GM21367 (cell line): Measurements from ENCODE around the gene SLC26A2.
"Not testable (repeated sequence)": the region's sequence is repeated elsewhere in the genome, so short reads cannot be mapped to it uniquely, and the experiment has no call there.

Experiments
- ATAC-seq: cut with Tn5 transposase; IDR thresholded peaks from one replicate; pipeline ENCODE4 v1.9.1; 2021; ENCODE audit not compliant: unreplicated experiment

SLC26A2 gene

DNA sequence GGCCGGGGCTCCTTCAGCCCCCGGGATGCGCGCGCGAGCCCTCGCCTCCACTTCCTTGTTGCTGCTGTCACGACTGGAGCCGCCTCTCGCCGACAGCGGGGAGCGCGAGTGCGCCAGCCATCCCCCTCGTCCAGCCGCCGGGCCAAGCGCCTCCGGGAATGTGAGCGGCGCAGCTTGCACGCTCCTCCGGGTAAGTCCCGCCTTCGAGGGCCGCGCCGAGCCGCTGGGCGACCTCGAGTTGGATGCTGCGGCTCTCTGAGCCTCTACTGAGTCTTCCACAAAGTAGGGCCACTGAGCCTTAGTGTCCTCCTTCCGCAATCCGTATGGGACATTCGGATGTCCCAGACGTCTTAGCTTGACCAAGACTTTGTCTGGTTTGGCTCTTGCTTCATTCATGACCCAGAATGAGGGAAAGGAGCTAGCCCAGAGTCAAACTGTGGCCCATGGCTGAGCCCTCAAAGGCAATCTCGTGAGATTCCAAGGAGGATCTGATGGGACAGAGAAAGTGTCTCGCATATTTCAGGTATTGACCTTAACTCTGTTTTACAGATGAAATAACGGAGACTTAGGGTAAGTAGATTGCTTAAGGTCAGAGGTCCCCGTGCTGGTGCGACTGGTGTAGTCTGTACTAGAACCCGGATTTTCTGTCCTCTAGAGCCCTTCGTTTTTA is 40.6 kb downstream of the SLC26A2 start:
- ATAC-seq: peak; percentile 1

DNA sequence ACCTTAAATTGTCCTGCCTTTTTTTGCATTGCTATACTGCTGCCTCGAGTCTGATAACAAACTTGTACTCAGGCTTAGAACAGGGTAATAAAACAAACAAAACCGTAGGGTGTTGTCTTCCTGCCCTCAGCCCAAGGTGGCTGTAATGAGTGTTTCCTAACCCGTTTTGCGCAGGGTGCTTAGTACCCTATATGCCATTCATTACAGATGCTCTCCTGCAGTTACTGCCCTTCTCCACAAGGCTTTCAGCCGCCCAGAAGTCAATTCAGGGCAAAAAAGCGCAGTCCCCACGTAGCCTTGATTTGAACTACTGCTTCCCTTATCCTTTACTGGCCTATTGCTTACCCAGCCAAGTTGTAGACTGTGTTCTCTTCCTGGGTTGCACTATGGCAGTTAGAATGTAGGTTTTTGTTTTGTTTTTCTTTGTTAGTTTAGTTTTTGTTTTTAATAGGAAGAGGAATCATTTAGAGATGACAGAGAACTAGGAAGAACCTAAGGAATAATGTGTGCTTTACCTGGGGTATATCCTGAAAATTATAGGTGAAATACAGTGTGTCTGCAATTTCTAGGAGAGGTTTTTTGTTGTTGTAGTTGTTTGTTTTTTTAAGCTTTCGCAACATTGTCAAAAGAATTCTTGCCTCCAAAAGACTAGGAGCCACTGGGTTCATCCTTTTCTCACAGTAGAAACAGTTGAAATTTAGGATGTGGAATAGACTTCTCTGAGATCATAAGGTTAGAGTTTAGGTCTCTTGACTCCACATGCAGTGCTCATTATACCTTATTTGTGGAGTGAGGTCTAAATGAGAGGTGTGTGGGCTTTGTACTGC is 41.3 kb downstream of the SLC26A2 start:
- ATAC-seq: peak; percentile 66

DNA sequence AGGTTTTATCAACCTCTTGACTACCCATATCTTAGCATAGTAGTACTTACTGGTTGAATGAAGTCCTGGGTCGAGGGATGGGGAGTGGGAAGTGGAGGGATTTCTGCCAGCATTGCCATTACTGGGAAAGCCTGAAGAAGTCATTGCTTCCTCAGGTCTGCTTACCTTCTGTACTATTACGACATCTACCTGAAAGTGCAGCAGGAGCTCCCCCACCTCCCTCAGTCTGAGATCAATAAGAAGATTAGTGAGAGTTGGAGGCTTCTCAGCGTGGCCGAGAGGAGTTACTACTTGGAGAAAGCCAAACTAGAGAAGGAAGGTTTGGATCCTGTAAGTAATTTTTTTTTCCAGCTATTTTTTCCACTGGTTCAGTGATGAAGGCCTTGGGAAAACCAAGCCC is 45.8 kb downstream of the SLC26A2 start:
- ATAC-seq: no peak

GRCh38 chr5:150007050-150007449 is 46.5 kb downstream of the SLC26A2 start:
- ATAC-seq: no peak

- ATAC-seq: no peak
These were observed 49.3 kb downstream of the SLC26A2 start for GRCh38 chr5:150009671-150010387.

DNA sequence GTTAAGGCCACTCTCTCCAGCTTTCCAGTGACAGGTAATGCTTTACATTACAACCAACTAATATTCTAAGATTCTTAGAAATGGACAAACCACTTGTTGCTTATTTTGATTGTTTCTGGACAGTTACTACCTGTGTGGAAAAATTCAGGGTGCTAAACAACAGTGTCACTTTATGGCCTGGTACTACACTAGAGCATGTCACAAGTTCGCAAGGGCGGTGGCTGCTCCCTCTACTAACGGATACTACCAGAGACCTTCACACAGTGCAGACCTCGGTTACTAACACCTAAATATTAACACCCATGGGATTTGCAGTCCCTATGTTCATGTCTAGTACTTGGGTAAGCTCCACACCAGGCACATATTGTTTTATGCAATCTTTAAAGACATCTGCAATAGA is 53.4 kb downstream of the SLC26A2 start:
- no peak for ATAC-seq

DNA sequence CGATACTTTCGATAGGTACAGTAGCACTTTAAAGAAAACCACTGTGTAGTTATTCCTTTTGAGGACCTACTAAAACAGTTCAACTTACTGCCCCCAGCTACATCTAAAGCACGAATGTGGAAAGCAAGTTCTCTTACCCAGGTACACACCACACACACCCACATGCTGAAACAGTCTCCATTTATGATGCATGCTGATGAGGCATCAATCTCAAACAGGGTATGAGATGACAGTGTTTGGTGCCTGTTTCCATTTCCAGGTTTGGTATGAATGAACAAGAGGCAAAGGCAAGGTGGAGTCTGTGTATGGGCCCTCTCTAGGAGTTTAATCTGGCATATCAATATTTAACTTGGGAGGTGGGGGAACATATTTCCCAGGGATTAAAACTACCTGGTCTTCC is 53.9 kb downstream of the SLC26A2 start:
- ATAC-seq: no peak

DNA sequence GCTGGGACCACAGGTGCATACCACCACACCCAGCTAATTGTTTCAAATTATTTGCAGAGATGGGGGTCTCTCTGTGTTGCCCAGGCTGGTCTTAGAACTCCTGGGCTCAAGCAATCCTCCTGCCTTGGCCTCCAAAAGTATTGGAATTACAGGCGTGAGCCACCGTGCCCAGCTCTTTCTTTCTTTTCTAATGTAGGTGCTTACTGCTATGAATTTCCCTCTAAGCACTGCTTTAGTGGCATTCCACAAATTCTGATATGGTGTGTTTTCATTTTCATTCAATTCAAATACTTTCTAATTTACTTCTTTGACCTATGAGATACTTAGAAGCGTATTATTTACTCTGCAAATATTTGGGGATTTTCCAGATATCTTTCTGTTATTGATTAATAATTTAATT is 54.9 kb downstream of the SLC26A2 start:
- no peak for ATAC-seq

DNA sequence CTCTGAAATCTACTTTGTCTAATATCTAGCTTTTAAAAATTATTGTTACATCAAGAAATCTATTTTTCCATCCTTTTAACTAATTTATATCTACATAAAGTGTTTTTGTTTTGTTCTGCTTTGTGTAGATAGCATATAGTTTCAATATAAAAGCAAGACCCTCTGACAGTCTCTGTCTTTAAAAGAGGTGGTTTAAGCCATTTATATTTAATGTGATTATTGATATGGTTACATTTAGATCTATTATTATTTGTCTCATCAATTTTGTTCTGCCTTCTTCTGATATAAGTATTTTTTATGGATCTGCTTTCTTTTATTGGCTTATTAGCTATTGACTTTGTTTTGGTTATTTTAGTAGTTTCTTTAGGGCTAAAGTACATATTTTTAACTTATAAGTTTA is 56.0 kb downstream of the SLC26A2 start:
- no peak for ATAC-seq

GRCh38 chr5:150017226-150018005 is 56.9 kb downstream of the SLC26A2 start:
- ATAC-seq: no peak

- ATAC-seq: no peak
These were observed 59.7 kb downstream of the SLC26A2 start for GRCh38 chr5:150020249-150020648.

DNA sequence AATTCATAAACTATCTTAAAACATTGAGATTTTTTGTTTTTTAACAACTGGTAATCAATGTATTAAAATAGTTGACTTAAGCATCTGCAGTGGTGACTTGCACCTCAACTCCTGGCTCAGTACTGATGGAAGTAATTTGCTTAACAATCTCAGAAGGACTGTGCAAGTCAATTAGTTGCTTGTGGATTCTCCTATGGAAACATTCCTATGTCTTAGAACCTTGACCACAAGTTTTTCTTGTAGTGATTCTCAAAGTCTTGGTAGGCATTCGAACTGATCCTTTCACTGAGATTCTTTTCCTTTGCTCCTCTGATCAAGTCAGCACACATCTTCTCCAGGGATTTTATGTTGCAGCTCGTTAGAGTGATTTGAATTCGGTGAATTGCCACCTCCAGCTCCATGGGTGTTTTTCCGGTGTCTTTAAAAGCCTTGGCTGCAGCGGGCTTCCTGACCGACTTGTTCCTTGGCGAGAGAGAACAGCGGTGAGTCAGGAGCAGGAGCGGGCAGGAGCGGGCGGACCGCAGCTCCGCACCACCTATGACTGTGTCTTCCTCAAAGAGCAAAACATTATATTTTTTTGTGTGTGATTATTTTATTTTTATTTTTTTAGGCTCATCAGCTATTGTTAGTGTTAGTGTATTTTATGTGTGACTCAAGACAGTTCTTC is 61.1 kb downstream of the SLC26A2 start:
- ATAC-seq: no peak

DNA sequence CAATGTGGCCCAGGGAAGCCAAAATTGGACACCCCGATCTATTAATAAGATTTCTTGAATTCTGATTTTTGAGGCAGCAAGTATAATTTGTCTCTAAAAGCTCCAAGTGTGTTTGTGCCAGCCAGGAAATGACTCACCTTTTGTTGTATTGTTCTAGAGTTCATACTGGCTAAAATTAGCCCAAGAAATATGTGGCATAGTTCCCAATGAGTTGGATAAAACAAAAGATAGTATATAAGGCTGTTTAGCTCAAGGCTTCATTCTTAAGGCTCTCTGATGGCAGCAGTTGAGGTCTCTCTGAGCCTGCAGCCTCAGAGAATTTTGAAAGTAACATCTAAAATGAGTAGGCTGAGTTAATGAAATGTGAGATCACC is 61.6 kb downstream of the SLC26A2 start:
- ATAC-seq: no peak

GRCh38 chr5:150022681-150023080 is 62.1 kb downstream of the SLC26A2 start:
- no peak for ATAC-seq

DNA sequence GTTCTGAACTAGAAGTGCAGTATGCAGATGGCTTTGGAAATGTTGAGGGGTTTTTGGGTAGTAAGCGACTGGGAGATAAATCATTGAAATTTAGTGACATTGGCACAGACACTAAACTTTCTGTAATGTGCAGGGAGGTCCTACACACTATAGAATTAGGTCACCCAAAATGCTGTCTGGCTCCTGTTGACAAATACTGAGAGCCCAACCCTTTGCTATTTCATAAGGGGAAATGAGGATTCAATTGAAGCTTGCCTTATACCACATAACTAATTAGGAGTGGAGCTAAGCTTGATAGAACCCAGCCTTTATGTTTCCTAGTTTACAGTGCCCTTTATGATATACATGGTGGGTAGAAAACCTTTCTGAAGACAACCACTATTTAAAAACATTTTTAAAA is 62.6 kb downstream of the SLC26A2 start:
- no peak for ATAC-seq

DNA sequence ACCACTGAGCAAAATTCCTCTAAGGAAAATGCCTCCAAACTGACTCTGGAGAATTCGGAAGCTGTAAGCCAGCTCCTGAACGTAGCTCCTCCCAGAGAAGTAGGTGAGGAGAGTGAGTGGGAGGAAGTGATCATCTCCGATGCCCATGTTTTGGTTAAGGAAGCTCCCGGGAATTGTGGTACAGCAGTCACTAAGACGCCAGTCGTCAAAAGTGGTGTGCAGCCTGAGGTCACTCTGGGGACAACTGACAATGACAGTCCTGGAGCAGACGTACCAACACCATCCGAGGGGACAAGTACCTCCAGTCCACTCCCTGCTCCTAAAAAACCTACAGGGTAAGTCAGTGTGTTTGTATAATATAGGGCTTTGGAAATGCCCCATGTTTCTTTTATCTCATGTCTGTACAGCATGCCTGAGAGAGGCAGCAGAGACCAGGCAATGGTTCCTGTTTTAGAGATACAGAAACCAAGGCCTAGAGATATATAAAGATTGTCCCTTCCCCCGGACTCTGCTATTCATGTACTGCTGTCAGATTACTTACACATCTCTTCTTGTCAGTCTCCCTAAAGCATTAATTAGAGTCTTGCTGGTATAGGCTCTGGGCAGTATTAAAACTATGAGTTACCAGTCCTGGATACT is 63.9 kb downstream of the SLC26A2 start:
- no peak for ATAC-seq

DNA sequence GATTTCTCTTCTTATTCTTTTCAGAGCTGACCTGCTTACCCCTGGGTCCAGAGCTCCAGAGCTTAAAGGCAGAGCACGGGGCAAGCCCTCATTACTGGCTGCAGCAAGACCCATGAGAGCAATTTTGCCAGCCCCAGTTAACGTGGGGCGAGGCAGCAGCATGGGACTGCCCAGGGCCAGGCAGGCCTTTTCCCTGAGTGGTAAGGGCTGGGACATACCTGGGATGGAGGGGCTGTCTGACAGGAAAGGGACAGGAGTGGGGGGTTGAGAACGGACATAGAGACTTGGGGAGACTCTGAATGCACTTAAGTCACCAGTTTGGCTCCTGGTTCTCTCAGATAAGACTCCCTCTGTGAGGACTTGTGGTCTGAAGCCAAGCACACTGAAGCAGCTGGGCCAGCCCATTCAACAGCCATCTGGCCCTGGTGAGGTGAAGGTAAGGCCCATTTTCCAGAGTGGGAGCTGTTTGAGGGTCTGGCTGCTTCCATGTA is 66.2 kb downstream of the SLC26A2 start:
- ATAC-seq: no peak

DNA sequence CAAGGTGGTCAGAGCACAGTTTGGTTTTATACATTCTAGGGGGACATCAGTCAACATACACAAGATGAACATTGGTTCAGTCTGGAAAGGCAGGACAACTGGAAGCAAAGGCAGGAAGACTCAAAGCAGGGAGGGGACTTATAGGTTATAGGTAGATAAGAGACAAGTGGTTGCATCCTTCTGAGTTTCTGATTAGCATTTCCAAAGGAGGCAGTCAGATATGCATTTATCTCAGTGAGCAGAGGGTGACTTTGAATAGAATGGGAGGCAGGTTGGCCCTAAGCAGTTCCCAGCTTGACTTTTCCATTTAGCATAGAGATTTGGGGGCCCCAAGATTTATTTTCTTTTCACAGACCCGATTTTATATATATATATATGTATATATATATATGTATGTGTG is 67.5 kb downstream of the SLC26A2 start:
- ATAC-seq: not testable (repeated sequence)

DNA sequence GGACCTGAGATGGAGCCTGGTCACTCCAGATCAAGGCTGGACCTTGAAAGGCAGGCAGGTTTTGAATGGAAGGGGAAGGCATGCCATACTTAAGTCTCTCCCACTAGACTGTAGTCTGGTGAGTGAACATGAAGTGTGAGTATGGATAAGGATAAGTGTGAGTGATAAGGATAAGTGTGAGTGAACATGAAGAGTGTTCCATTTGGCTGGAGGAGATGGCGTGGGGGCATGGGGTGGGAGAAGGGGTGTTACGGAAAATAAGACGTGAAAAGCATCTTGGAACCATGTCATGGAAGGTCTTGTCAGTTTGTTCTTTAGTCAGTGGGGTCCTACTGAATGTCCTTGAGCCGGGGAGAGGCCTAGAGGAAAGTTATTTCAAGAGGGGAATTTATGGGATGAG is 72.8 kb downstream of the SLC26A2 start:
- ATAC-seq: no peak

DNA sequence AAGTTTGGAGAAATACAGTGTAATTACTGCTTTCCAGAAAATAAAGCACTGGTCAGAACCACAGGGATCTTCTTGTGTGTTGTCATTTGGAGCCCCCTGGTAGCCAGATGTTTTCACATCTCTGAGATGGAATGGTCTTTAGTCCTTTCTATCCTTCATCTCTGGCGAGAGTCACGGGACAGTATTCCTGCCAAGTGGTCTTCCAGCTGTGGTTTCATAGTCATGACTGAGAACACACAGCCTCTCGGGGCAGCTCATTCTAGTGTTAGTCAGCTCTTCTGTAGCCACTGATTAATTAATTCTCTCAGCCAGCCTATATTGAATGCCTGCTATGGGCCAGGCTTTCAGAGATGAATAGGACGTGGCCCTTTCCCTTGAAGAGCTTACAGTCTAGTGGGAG is 74.1 kb downstream of the SLC26A2 start:
- ATAC-seq: no peak
